ENCODE measurements around the gene FGGY. TPM values are rescaled to one million over a fixed set of nuclear protein-coding genes. Genes with fewer than 3 reads are reported as not detected.
A peak's percentile ranks its signal among the peaks of the same experiment; 100 is the strongest.

FGGY gene
- total RNA-seq, 1 experiment from 2014 or later, result 12.0 TPM

GRCh38 chr1:59295618-59296017 is 1.3 kb upstream of the FGGY start (continued):
- TF ChIP-seq CTCF (IDR thresholded peaks at IDR 0.05), result no peak
- TF ChIP-seq ETV6 (CRISPR knock-in tag; IDR thresholded peaks at IDR 0.05), result no peak
- TF ChIP-seq ZNF121 (CRISPR knock-in tag; IDR thresholded peaks at IDR 0.05), result no peak
- TF ChIP-seq NFATC4 (CRISPR knock-in tag; IDR thresholded peaks at IDR 0.05), result no peak
- no peak for TF ChIP-seq HMGA2 (CRISPR knock-in tag; IDR thresholded peaks at IDR 0.05)
- no peak for TF ChIP-seq ZNF396 (CRISPR knock-in tag; IDR thresholded peaks at IDR 0.05; ENCODE audit: borderline replicate concordance)

- ChIA-PET CTCF (no interaction called here), POLR2A (no interaction called here)
- H3K27me3 Mint-ChIP-seq (ENCODE audit: low read depth), result no peaks in the 10 kb centered on the region
- ATAC-seq, result no peak
- H3K36me3 Mint-ChIP-seq, result peaks cover 14% of the 10 kb centered on the region
- TF ChIP-seq ZNF281 (CRISPR knock-in tag; IDR thresholded peaks at IDR 0.05), result no peak
- H3K4me3 Mint-ChIP-seq, result peak overlapping the region; percentile 79
- peaks cover 29% of the 10 kb centered on the region for H3K4me1 Mint-ChIP-seq
- peaks cover 18% of the 10 kb centered on the region for H3K9me3 Mint-ChIP-seq
- DNase-seq (ENCODE audit: low spot score), result no peak
- H3K27ac Mint-ChIP-seq, result peak overlapping the region; percentile 78
Measured at GRCh38 chr1:59298026-59298583, 1.2 kb downstream of the FGGY start.

GRCh38 chr1:59298710-59299346 is 1.9 kb downstream of the FGGY start:
- H3K4me3 Mint-ChIP-seq, result no peak overlapping the region
- TF ChIP-seq ZNF532 (CRISPR knock-in tag; IDR thresholded peaks at IDR 0.05; ENCODE audit: borderline replicate concordance) (no peak), SOX15 (CRISPR knock-in tag; IDR thresholded peaks at IDR 0.05) (no peak), NFYB (CRISPR knock-in tag; conservative IDR thresholded peaks at IDR 0.05; ENCODE audit: low read depth) (no peak), ARID4B (CRISPR knock-in tag; IDR thresholded peaks at IDR 0.05; ENCODE audit: borderline replicate concordance) (no peak), NR3C1 (CRISPR knock-in tag; conservative IDR thresholded peaks at IDR 0.05; ENCODE audit: low read depth) (no peak), CBFB (CRISPR knock-in tag; IDR thresholded peaks at IDR 0.05; ENCODE audit: low read depth) (no peak), GRHL2 (CRISPR knock-in tag; IDR thresholded peaks at IDR 0.05; ENCODE audit: insufficient replicate concordance, severe bottlenecking) (no peak), ZNF396 (CRISPR knock-in tag; IDR thresholded peaks at IDR 0.05; ENCODE audit: borderline replicate concordance) (no peak), RELA (CRISPR knock-in tag; IDR thresholded peaks at IDR 0.05; ENCODE audit: borderline replicate concordance) (no peak), MYBL2 (CRISPR knock-in tag; IDR thresholded peaks at IDR 0.05) (no peak)

More at GRCh38 chr1:59298710-59299346, 1.9 kb downstream of the FGGY start:
- H3K4me1 Mint-ChIP-seq, result peaks cover 29% of the 10 kb centered on the region
- ChIA-PET POLR2A (no interaction called here), CTCF (no interaction called here)
- H3K27ac Mint-ChIP-seq, result no peak overlapping the region
- no peak for DNase-seq (ENCODE audit: low spot score)
- peaks cover 16% of the 10 kb centered on the region for H3K36me3 Mint-ChIP-seq
- no peaks in the 10 kb centered on the region for H3K27me3 Mint-ChIP-seq (ENCODE audit: low read depth)
- H3K9me3 Mint-ChIP-seq, result peaks cover 20% of the 10 kb centered on the region
- ATAC-seq, result no peak

Data from WTC11 (cell line).